HCT116 (cell line): ENCODE data around the gene RCVRN.

Source experiments
- POLR2A ChIP-seq: IDR thresholded peaks from 2 replicates; pipeline ENCODE4 v1.7.0; 2011; ENCODE audit warnings: borderline replicate concordance; ENCODE audit not compliant: insufficient read depth, insufficient read length; ENCODE audit errors: extremely low read depth
- POLR2AphosphoS5 ChIP-seq: IDR thresholded peaks from 2 replicates; pipeline ENCODE4 v1.6.1; 2011; ENCODE audit warnings: mild to moderate bottlenecking, low read depth, low read length, moderate library complexity
- SIN3A ChIP-seq: IDR thresholded peaks from 2 replicates; pipeline ENCODE4 v1.6.1; 2012; ENCODE audit warnings: low read depth
- ZNF274 ChIP-seq: fragments of 200-500 bp; sonication (Bioruptor generic); IDR thresholded peaks from 2 replicates; pipeline ENCODE4 v1.6.1; 2014; ENCODE audit warnings: mild to moderate bottlenecking, low read depth, low read length, inconsistent platforms
- TF ChIP-seq, protein P1 (sequence below): IDR thresholded peaks from 2 replicates; pipeline ENCODE4 v1.6.1; 2012; ENCODE audit warnings: low read depth
- TF ChIP-seq, protein P2 (sequence below), 3 experiments: fragments of 200-600 bp in 1 of 3; sonication (generic) in 1 of 3; IDR thresholded peaks in 2 of 3; conservative IDR thresholded peaks in 1 of 3; 2 replicates each; pipeline ENCODE4 v1.5.1; 2012 to 2017; ENCODE audit warnings: low read depth in 2 of 3, low read length in 2 of 3, antibody characterized with exemption in 1 of 3, borderline replicate concordance in 1 of 3, control low read depth in 1 of 3, mild to moderate bottlenecking in 1 of 3, mixed read lengths in 1 of 3, mixed run types in 1 of 3, moderate library complexity in 1 of 3; ENCODE audit not compliant: insufficient read depth in 1 of 3
- TF ChIP-seq, protein P3 (sequence below): IDR thresholded peaks from 2 replicates; pipeline ENCODE4 v1.6.1; 2012

DNA sequence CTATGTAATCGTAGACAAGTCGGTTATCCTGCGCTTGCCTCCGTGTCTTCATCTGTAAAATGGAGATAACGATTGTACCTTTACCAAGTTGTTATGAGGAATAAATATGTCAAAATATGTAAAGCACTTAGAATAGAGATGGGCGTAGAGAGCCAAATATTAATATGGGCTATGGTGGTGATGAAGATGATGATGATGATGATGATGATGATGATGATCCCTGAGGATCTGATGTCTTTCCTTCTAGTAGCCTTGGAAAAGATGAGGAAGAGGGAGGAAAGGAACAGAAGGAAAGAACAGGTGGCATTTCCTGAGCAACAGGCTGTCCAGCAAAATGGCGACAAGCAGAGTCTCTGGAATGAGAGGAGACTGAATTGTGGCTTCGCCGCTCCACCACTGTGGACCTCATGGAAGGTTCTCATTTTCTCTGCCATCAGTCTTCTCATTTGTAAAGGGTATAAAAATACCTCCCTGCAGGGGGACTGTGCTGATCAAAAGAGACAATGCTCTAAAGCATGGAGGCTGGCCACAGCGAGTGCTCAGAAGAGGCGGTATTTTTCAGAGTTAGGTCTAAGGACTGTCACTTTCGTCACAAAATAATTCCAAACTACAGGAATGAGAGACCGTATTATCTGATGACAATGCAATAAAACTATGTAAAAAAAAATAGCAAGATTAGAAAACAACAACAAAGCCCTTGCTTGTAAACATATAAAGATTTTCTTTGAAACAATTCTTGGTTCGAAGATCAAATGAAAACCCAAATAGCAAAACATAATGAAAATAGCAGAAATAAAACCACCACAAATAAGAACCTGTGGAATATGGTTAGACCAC is 17.2 kb upstream of the RCVRN start:
- TF ChIP-seq ZNF274 (no peak), POLR2AphosphoS5 (no peak), SIN3A (no peak), POLR2A (no peak)
- TF ChIP-seq, protein P1, sequence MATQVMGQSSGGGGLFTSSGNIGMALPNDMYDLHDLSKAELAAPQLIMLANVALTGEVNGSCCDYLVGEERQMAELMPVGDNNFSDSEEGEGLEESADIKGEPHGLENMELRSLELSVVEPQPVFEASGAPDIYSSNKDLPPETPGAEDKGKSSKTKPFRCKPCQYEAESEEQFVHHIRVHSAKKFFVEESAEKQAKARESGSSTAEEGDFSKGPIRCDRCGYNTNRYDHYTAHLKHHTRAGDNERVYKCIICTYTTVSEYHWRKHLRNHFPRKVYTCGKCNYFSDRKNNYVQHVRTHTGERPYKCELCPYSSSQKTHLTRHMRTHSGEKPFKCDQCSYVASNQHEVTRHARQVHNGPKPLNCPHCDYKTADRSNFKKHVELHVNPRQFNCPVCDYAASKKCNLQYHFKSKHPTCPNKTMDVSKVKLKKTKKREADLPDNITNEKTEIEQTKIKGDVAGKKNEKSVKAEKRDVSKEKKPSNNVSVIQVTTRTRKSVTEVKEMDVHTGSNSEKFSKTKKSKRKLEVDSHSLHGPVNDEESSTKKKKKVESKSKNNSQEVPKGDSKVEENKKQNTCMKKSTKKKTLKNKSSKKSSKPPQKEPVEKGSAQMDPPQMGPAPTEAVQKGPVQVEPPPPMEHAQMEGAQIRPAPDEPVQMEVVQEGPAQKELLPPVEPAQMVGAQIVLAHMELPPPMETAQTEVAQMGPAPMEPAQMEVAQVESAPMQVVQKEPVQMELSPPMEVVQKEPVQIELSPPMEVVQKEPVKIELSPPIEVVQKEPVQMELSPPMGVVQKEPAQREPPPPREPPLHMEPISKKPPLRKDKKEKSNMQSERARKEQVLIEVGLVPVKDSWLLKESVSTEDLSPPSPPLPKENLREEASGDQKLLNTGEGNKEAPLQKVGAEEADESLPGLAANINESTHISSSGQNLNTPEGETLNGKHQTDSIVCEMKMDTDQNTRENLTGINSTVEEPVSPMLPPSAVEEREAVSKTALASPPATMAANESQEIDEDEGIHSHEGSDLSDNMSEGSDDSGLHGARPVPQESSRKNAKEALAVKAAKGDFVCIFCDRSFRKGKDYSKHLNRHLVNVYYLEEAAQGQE, result no peak
- TF ChIP-seq, protein P2, sequence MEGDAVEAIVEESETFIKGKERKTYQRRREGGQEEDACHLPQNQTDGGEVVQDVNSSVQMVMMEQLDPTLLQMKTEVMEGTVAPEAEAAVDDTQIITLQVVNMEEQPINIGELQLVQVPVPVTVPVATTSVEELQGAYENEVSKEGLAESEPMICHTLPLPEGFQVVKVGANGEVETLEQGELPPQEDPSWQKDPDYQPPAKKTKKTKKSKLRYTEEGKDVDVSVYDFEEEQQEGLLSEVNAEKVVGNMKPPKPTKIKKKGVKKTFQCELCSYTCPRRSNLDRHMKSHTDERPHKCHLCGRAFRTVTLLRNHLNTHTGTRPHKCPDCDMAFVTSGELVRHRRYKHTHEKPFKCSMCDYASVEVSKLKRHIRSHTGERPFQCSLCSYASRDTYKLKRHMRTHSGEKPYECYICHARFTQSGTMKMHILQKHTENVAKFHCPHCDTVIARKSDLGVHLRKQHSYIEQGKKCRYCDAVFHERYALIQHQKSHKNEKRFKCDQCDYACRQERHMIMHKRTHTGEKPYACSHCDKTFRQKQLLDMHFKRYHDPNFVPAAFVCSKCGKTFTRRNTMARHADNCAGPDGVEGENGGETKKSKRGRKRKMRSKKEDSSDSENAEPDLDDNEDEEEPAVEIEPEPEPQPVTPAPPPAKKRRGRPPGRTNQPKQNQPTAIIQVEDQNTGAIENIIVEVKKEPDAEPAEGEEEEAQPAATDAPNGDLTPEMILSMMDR (IDR thresholded peaks at IDR 0.05 in 2 of 3, conservative IDR thresholded peaks at IDR 0.05 in 1 of 3; ENCODE audit: borderline replicate concordance in 1 of 3, insufficient read depth in 1 of 3, low read depth in 2 of 3, low read length in 2 of 3), result no peak
- TF ChIP-seq, protein P3, sequence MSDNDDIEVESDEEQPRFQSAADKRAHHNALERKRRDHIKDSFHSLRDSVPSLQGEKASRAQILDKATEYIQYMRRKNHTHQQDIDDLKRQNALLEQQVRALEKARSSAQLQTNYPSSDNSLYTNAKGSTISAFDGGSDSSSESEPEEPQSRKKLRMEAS, result no peak
